ENCODE data around the gene PRKCH.
A peak's percentile ranks its signal among the peaks of the same experiment; 100 is the strongest.
"Not testable (repeated sequence)": the region's sequence is repeated elsewhere in the genome, so short reads cannot be mapped to it uniquely, and the experiment has no call there.

PRKCH gene

GRCh38 chr14:61395115-61395725 is 73.8 kb downstream of the PRKCH start:
- DNase-seq, result no peak

GRCh38 chr14:61396279-61396678 is 74.9 kb downstream of the PRKCH start:
- no peak for DNase-seq

- no peak for DNase-seq
These were observed 75.3 kb downstream of the PRKCH start for GRCh38 chr14:61396694-61397093.

GRCh38 chr14:61397615-61398014 is 76.2 kb downstream of the PRKCH start:
- DNase-seq, result no peak

GRCh38 chr14:61398221-61398620 is 76.8 kb downstream of the PRKCH start:
- DNase-seq, result no peak

- DNase-seq, result no peak
These were observed 78.0 kb downstream of the PRKCH start for GRCh38 chr14:61399365-61399764.

GRCh38 chr14:61401461-61401860 is 80.1 kb downstream of the PRKCH start:
- no peak for DNase-seq

- no peak for DNase-seq
These were observed 82.0 kb downstream of the PRKCH start for GRCh38 chr14:61403411-61403810.

- DNase-seq, result no peak
These were observed 83.3 kb downstream of the PRKCH start for GRCh38 chr14:61404637-61405036.

- no peak for DNase-seq
These were observed 84.8 kb downstream of the PRKCH start for GRCh38 chr14:61406198-61406597.

- peak; percentile 48 for DNase-seq
These were observed 85.3 kb downstream of the PRKCH start for GRCh38 chr14:61406675-61407074.

GRCh38 chr14:61408498-61408897 is 87.1 kb downstream of the PRKCH start:
- no peak for DNase-seq

GRCh38 chr14:61409782-61410181 is 88.4 kb downstream of the PRKCH start:
- no peak for DNase-seq

GRCh38 chr14:61415934-61416333 is 94.6 kb downstream of the PRKCH start:
- DNase-seq, result not testable (repeated sequence)

GRCh38 chr14:61416591-61416990 is 95.2 kb downstream of the PRKCH start:
- no peak for DNase-seq

GRCh38 chr14:61417141-61417540 is 95.8 kb downstream of the PRKCH start:
- no peak for DNase-seq

- no peak for DNase-seq
These were observed 96.6 kb downstream of the PRKCH start for GRCh38 chr14:61417883-61418455.

GRCh38 chr14:61418746-61419145 is 97.4 kb downstream of the PRKCH start:
- DNase-seq, result no peak

- DNase-seq, result no peak
These were observed 97.8 kb downstream of the PRKCH start for GRCh38 chr14:61419201-61419600.

- DNase-seq, result peak; percentile 33
These were observed 98.9 kb downstream of the PRKCH start for GRCh38 chr14:61420326-61420725.

- no peak for DNase-seq
These were observed 100.0 kb downstream of the PRKCH start for GRCh38 chr14:61421212-61421923.

GRCh38 chr14:61426048-61426447 is 104.7 kb downstream of the PRKCH start:
- DNase-seq, result no peak

GRCh38 chr14:61428261-61428660 is 106.9 kb downstream of the PRKCH start:
- DNase-seq, result no peak

GRCh38 chr14:61429316-61429715 is 107.9 kb downstream of the PRKCH start:
- no peak for DNase-seq

Measured in activated naive CD4-positive, alpha-beta T cell treated with Interleukin-2 at 50 U/mL for 16 hours (primary cell).